Right lobe of liver (tissue), 6 donors: ENCODE results near the gene CHMP2A. TPM values are rescaled to one million over a fixed set of nuclear protein-coding genes. Genes with fewer than 3 reads are reported as not detected.

Experiments used
- ATAC-seq, 4 donors: fragments of 200-7000 bp; cut with Tn5 transposase; one replicate each; pipeline ENCODE4 v1.9.1; 2020; ENCODE audit warnings: mild to moderate bottlenecking in 4 of 4, moderate library complexity in 4 of 4
- DNase-seq, 3 donors: peaks; one replicate each; pipeline ENCODE4 v3.0.0-alpha.2; 2020
- H3K27ac ChIP-seq, 3 donors: fragments of 200-600 bp; one replicate each; pipeline ENCODE4 v1.8.0; 2022
- H3K27me3 ChIP-seq, 2 donors: fragments of 200-600 bp; one replicate each; pipeline ENCODE4 v1.8.0; 2022
- H3K36me3 ChIP-seq, 4 donors: fragments of 200-600 bp; sonication (generic) in 1 of 4; one replicate each; pipeline versions ENCODE4 v1.5.1 to v1.8.0; 2017 to 2022; ENCODE audit warnings: control low read depth in 1 of 4
- H3K4me1 ChIP-seq, 4 donors: fragments of 200-600 bp; sonication (generic) in 1 of 4; one replicate each; pipeline versions ENCODE4 v1.5.1 to v1.8.0; 2017 to 2022; ENCODE audit warnings: control low read depth in 1 of 4
- H3K4me3 ChIP-seq, 3 donors: fragments of 200-600 bp; one replicate each; pipeline ENCODE4 v1.8.0; 2022
- H3K9me3 ChIP-seq, 4 donors: fragments of 200-600 bp; sonication (generic) in 1 of 4; one replicate each; pipeline versions ENCODE4 v1.5.1 to v1.8.0; 2017 to 2022; ENCODE audit warnings: control low read depth in 1 of 4
- CTCF ChIP-seq, 4 donors: fragments of 200-600 bp in 3 of 4; fragments of 450-650 bp in 1 of 4; IDR thresholded peaks; one replicate each; pipeline versions ENCODE4 v1.5.1 to v1.8.0; 2016 to 2022; ENCODE audit warnings: antibody characterized with exemption in 4 of 4, mild to moderate bottlenecking in 2 of 4
- POLR2A ChIP-seq: fragments of 450-650 bp; IDR thresholded peaks from one replicate; pipeline ENCODE4 v1.6.1; 2017; ENCODE audit warnings: antibody characterized with exemption, mild to moderate bottlenecking
- WGBS: methylation state at CpG from one replicate; pipeline ENCODE4 v1.1.6; 2018; ENCODE audit warnings: low coverage, low lambda C conversion rate; ENCODE audit not compliant: insufficient coverage; ENCODE audit errors: missing lambda C conversion rate; 5-methylcytosine and 5-hydroxymethylcytosine counted together
- intact Hi-C, 2 donors: fragments of 100-400 bp; cut with DNase I; formaldehyde crosslinking; loops; one replicate each; pipeline versions ENCODE4 v1.11.2 to v1.14.1; 2022
- total RNA-seq, 6 experiments: library from RNA; depleted of rRNA in 2 of 6; stranded (reverse); fragments of >200 nt in 2 of 6; fragmentation: NEBNext Ultra II Directional in 3 of 6; extraction: Animal tissue kit (Norgen Biotek cat#: 25700) in 3 of 6; gene quantifications; one replicate each; pipeline versions ENCODE4 v1.1.0 to v1.2.4, GENCODE V29; 2016 to 2023
- donor health status: DM: no; HTN: yes; CAD: no.
- donor health status: DM: no; HTN: no; CAD: no.
- donor health status: DM: no; HTN: no; CAD: no.
- donor health status: DM: no; HTN: yes; CAD: no.
- donor health status: DM: no; HTN: yes; CAD: no.

The CHMP2A gene
- total RNA-seq, 6 experiments from 2014 or later, result 62.1 to 90.9 (median 70.7) TPM

- Histone ChIP-seq H3K27me3 (no peaks in the 10 kb centered on the region), H3K36me3 (peaks cover 17 to 71% (median 41%) of the 10 kb centered on the region in 4 donors), H3K4me1 (peaks cover 0 to 17% (median 6%) of the 10 kb centered on the region in 4 donors), H3K9me3 (no peaks in the 10 kb centered on the region), H3K27ac (no peak overlapping the region), H3K4me3 (no peak overlapping the region)
- no peak for TF ChIP-seq POLR2A
- no peak for TF ChIP-seq CTCF (IDR thresholded peaks at IDR 0.05)
- DNase-seq, result no peak
- 82% methylated on average over 8 of the region's 18 CpGs for WGBS
- no peak for ATAC-seq
- intact Hi-C loops, result no loop called here
These were observed 3.1 kb downstream of the CHMP2A start for GRCh38 chr19:58551577-58552471.

- DNase-seq (no peak), ATAC-seq (no peak)
- Histone ChIP-seq H3K4me3 (no peak overlapping the region), H3K27ac (no peak overlapping the region), H3K36me3 (peaks cover 17 to 64% (median 40%) of the 10 kb centered on the region in 4 donors), H3K4me1 (peaks cover 0 to 21% (median 9%) of the 10 kb centered on the region in 4 donors), H3K27me3 (no peaks in the 10 kb centered on the region), H3K9me3 (no peaks in the 10 kb centered on the region)
- WGBS, result 36% methylated on average over 1 of the region's 1 CpG
- intact Hi-C loops, result no loop called here
- no peak for TF ChIP-seq POLR2A
- no peak for TF ChIP-seq CTCF (IDR thresholded peaks at IDR 0.05)
These were observed 3.8 kb downstream of the CHMP2A start for GRCh38 chr19:58551123-58551497.

- DNase-seq, result no peak
- TF ChIP-seq CTCF (IDR thresholded peaks at IDR 0.05) (no peak), POLR2A (no peak)
- 89% methylated on average over 10 of the region's 13 CpGs for WGBS
These were observed 4.4 kb downstream of the CHMP2A start for GRCh38 chr19:58550362-58551122.

GRCh38 chr19:58549664-58550361 is 5.1 kb downstream of the CHMP2A start:
- peaks cover 17 to 61% (median 39%) of the 10 kb centered on the region in 4 donors for H3K36me3 ChIP-seq
- 80% methylated on average over 3 of the region's 11 CpGs for WGBS
- ATAC-seq (no peak), DNase-seq (no peak)
- no peaks in the 10 kb centered on the region for H3K9me3 ChIP-seq
- no peak for TF ChIP-seq CTCF (IDR thresholded peaks at IDR 0.05)
- no peak for TF ChIP-seq POLR2A
- H3K4me3 ChIP-seq, result no peak overlapping the region
- H3K4me1 ChIP-seq, result peaks cover 0 to 25% (median 11%) of the 10 kb centered on the region in 4 donors
- no peaks in the 10 kb centered on the region for H3K27me3 ChIP-seq
- intact Hi-C loops, result no loop called here
- H3K27ac ChIP-seq, result no peak overlapping the region

More at GRCh38 chr19:58550362-58551122, 4.4 kb downstream of the CHMP2A start:
- H3K4me1 ChIP-seq, result peaks cover 0 to 25% (median 11%) of the 10 kb centered on the region in 4 donors
- H3K9me3 ChIP-seq, result no peaks in the 10 kb centered on the region
- H3K36me3 ChIP-seq, result peaks cover 17 to 61% (median 39%) of the 10 kb centered on the region in 4 donors
- H3K27me3 ChIP-seq, result no peaks in the 10 kb centered on the region
- no peak overlapping the region for H3K4me3 ChIP-seq
- H3K27ac ChIP-seq, result no peak overlapping the region
- ATAC-seq, result no peak
- intact Hi-C loops, result no loop called here
